GM18526 (cell line): ENCODE results near the gene PCDHA12.

Source experiments
- POLR2A ChIP-seq: IDR thresholded peaks from 3 replicates; pipeline ENCODE4 v1.6.1; 2011; ENCODE audit not compliant: insufficient read length; ENCODE audit errors: extremely low read depth

Gene PCDHA12

DNA sequence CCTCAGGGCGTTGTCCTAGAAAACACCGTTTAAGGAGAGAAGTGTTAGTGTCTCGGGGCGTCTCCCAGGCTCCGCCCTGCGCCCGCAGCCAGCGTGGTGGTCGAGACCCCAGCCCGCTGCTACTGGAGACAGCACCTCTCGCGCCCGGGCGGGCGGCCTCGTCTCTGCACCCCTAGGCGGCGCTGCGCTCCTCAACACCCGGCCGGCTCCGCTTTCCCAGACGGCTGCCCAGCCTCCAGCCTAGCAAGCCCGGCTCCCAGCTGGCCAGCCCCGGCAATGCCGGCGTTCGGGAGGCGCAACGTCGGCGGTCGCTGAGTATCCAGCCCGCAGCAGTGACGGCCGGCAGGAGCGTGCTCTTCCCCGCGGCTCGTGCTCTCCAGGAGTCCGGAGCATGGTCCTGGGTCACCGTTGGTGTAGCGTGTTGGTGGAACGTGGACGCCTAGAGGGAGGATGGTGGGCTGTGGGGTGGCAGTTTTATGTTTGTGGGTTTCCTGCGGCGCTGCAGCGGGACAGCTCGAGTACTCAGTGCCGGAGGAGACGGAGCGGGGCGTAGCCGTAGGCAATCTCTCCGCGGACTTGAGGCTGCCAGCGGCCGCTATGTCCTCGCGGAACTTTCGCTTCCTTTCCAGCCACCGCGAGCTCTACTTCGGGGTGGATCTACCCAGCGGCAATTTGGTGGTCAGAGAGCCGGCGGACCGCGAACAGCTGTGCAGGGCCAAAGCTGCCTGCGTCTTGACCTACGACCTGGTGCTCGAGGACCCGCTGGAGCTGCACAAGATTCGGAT is 51.5 kb downstream of the PCDHA12 start:
- TF ChIP-seq POLR2A: no peak

DNA sequence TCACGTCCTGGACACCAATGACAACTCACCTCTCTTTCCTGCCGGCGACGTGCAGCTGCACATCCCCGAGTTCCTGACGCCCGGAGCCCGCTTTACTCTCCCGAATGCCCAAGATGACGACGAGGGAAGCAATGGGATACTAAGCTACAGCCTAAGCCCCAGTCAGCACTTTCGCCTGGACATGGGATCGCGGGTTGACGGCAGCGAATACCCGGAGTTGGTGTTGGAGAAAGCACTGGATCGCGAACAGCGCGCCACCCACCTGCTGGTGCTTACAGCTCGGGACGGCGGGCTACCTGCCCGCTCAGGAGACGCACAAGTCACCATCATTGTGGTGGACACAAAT is 52.1 kb downstream of the PCDHA12 start:
- TF ChIP-seq POLR2A: no peak
